ENCODE data around the gene R3HDM4.
A peak's percentile ranks its signal among the peaks of the same experiment; 100 is the strongest.
"Not testable (repeated sequence)": the region's sequence is repeated elsewhere in the genome, so short reads cannot be mapped to it uniquely, and the experiment has no call there.

Gene R3HDM4

DNA sequence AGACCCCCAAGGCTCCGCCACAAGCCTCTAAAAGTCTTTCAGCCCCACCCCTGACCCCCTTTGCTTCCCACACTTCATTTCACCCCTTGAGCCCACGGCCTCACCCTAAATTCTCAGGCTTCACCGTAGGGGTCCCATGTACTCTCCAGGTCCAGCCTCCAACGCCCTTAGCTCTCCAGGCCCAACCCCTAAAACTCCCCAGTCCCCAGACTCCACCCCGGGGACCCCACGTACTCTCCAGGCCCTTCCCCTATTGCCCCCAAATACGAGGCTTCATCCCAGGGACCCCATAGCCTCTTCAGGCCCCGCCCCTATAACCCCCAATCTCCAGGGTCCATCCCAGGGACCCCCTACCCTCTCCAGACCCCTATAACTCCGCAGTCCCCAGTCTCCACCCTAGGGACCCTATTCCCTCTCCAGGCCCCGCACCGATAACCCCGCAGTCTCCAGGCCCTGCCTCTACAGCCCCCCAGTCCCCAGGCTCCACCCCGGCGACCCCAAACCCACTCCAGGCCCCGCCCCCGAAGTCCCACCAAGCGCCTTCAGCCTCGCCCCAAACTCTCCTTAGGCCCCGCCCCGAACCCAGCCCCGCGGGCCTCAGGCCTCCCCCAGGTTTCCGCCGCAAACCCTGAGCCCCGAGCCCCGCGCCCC lies 20.7 kb downstream of the R3HDM4 start:
- DNase-seq (ENCODE audit: low spot score) = peak; percentile 76

DNA sequence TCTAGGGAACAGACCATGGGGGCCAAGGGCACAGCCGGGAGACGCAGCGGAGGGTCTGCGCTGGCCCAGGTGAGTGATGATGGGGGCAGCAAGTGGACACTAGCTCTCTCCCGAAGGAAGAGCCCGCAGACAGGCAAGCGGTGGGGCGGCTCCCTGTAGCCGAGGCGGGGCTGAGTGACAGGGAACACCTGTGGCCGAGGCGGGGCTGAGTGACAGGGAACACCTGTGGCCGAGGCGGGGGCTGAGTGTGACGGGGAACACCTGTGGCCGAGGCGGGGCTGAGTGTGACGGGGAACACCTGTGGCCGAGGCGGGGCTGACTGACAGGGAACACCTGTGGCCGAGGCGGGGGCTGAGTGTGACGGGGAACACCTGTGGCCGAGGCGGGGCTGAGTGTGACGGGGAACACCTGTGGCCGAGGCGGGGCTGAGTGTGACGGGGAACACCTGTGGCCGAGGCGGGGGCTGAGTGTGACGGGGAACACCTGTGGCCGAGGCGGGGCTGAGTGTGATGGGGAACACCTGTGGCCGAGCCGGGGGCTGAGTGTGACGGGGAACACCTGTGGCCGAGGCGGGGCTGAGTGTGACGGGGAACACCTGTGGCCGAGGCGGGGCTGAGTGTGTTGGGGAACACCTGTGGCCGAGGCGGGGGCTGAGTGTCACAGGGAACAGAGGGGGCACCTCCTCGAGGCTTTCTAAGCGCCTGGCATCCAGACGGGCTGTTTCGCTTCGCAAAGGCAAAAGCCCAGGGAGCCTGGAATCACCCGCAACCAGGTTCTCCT lies 21.4 kb downstream of the R3HDM4 start:
- DNase-seq (ENCODE audit: low spot score) = not testable (repeated sequence)

DNA sequence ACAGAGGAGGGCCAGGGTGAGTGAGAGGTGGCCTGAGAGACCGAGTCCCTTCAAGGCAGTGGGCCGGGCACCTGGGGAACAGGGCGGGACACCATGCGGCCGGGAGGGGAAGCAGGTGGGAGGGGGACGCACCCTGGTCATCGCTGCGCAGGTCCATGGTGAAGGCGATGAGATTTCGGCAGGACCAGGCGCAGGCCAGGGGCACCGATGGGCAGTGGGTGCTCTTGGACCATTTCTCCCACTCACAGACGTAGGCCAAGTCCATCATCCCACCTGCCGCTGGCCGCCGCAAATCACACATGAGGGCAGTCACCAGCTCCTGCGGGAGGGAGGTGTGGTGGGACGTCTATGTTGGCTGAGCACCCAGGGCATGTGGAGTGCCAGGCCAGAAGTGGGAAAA lies 22.2 kb downstream of the R3HDM4 start:
- no peak for DNase-seq (ENCODE audit: low spot score)

DNA sequence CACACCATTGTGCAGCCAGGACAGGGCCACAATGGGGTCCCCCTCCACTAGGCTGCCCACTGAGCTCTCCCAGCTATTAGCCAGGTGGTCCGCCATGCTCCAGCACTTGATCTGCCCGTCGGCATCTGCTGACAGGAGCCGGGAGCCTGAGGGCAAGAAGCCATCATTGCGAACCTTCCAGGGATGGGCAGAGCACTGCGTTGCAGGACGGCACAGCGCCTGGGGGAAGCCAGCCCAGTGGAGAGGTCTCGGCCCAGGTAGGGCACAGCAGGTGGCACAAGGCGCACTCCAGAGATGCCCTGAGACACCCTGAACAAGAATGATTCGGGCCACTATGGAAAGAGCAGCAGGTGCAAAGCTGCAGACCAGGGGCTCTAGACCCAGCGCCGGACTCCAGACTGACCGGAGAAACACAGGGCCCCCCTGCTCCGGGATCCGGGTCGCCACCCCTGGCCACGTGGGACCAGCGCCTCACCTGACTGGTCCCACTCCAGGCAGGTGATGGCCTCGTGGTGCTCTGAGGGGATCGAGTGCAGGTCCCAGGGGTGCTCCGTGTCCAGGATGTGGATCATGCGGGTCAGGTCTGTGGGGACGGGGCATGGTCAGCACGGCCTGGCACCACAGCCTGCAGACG lies 23.2 kb downstream of the R3HDM4 start:
- no peak for DNase-seq (ENCODE audit: low spot score)

DNA sequence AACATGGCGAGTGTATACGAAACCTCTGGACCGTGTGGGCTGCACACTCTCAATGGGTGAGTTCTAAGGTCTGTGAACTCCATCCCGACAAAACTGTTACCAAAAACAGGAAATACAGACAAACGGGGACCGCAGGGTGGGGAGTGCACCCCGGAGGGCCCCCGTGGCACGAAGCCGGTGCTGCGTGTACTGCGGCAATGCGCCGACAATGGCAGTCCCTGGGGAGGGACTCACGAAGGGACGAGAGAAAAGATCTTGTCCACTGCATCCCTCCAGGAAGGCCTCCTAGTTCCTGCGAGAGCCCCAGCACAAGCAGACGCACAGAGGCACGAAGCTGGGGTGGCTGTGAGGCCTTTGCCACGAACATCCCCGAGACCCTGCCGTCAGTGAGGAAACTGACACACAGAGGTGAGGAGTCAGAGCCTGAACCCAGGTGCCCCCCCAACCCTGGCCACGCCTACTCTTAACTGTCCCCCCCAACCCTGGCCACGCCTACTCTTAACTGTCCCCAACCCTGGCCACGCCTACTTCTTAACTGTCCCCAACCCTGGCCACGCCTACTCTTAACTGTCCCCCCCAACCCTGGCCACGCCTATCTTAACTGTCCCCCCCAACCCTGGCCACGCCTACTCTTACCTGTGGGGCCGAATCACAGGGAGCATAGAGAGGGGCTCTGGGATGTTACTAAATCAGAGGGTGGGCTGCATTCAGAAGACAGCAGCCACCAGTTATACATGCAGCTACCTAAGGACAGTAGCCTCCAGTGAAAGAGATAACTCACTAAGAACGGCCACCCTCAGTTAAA lies 24.2 kb downstream of the R3HDM4 start:
- no peak for DNase-seq (ENCODE audit: low spot score)

DNA sequence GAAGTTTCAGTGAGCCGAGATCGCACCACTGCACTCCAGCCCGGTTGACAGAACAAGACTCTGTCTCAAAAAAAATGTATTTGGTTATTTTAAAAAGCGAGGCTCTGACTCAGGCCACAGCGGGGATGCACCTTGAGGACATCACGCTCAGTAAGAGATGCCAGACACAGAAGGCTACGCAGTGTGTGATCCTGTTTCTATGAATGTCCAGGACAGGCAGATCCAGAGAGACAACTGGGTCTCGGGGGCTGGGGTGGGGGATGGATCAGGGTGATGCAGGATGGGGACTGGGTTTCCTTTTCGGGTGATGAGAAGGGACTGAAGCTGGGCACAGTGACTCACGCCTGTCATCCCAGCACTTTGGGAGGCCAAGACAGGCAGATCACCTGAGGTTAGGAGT lies 25.4 kb downstream of the R3HDM4 start:
- DNase-seq (ENCODE audit: low spot score) = no peak

DNA sequence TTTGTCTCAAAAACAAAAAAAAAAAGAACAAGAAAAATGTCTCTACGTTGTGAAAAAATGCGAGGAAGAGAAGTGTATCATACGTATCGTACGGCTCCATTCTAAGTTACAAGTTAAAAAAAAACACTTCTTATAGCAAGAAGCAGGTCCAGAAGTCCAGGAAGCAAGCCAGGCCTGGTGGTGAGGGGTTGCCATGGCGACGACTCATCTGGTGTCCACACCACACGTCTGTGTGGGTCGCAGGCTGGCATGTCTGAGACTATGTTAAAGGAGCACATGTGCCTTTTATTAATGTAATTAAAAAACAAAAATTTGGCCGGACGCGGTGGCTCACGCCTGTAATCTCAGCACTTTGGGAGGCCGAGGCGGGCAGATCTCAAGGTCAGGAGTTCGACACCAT lies 25.9 kb downstream of the R3HDM4 start:
- DNase-seq (ENCODE audit: low spot score) = no peak

DNA sequence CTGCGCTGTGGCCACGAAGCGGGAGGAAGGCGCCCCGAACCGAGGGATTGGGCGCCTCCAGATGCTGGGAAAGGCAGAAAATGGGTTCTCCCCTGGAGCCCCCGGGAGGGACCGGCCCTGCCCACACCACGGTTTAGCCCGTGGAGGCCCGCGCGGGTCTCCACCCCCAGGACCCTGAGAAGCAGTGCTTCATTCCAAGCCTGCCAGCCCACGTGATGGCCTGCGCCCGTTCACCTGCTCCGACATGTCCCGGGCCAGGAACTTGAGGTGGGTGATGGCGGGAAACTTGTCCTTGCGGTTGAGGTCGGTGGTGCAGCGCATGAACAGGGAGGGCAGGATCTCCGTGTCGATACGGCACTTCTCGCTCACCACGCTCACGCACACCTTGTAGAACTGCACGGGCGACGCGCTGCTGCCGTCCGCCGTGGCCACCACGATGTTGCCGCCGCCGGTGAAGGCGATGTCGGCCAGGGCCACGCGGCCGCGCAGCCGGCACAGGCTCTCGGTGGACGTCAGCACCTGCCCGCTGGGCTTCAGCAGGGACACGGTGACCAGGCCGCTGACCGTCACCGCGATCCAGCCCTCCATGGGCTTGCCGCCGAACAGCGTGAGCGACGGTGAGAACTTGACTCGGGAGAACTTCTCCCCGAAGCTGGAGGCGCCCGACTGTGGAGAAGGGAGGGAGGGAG lies 27.3 kb downstream of the R3HDM4 start:
- no peak for DNase-seq (ENCODE audit: low spot score)

DNA sequence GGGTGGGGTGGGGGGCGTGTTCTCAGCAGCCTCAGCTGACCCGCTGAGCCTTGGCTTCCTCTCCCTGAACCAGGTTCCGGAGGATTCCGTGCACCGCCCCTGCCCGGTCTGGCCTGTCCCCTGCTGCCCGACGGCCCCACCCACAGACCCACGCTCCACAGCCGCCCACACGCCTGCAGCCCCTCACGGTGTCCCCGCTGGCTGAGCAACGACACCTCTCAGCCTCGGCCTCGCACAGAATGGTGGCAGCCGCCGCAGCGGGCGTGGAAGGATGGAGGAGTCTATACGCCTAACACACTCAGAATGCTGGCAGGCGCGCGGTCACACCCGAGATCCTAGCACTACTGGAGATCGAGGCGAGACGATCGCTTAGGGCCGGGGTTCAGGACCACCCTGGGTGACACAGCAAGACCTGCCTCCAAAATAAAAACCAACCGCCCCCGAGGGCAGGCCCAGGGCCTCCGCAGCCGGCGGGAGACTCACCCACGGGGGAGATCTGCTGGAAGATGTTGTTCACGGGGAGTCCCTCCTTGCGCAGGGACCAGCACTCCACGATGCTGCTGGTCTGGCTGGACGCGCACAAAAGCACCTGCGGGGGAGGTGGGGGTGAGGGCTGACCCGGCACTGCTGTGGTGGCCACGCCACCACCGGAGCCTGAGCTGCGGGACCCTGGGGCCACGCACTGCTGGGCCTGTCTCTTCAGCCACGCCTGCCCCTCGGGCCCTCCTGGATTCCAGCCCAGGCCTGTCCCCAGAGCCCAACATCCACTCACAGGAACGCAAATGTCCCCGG lies 28.4 kb downstream of the R3HDM4 start:
- no peak for DNase-seq (ENCODE audit: low spot score)

DNA sequence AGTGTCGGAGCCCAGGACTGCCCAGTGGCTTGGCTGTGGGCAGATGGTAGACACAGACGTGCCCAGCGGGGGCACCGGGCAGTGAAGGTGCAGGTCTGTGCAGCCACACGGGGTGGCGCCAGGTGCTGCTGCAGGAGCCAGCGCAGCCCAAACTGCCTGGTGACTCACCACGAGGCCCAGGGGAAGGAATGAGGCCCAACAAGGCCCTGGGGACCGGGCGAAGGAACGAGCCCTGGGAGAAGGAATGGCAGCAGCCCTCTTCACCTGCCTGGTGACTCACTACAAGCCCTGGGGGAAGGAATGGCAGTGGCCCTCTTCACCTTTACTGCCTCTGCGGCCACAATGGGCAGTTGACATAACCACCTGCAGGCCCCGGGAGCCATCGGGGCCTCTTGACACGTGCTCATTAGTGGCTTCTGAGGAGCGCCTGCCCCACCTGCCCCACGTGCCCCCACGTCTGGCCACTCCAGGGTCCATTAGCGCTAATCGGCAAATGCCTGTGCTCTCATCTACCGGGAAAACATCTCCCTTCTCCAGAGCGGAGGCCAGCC lies 29.3 kb downstream of the R3HDM4 start:
- DNase-seq (ENCODE audit: low spot score) = no peak

DNA sequence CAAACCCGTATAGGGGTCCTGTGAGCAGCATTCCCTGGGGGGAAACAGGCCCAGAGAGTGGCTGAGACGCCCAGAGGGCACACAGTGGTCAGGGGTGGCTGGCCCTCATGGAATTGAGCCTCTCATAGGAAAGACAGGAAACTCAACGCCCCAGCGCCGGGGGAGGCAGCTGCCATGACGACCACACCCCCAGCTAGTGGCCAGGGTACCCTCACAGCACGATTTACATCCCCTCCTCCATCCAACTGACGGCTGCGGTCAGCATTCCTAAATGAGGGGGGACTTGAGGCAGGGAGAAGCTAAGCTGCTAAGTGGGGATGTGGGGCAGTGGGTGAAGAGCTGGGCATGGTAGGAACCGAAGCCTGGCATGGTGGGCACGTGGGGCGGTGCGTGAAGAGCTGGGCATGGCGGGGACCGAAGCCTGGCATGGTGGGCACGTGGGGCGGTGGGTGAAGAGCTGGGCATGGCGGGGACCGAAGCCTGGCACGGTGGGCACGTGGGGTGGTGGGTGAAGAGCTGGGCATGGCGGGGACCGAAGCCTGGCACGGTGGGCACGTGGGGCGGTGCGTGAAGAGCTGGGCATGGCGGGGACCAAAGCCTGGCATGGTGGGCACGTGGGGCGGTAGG lies 30.0 kb downstream of the R3HDM4 start:
- DNase-seq (ENCODE audit: low spot score) = no peak

DNA sequence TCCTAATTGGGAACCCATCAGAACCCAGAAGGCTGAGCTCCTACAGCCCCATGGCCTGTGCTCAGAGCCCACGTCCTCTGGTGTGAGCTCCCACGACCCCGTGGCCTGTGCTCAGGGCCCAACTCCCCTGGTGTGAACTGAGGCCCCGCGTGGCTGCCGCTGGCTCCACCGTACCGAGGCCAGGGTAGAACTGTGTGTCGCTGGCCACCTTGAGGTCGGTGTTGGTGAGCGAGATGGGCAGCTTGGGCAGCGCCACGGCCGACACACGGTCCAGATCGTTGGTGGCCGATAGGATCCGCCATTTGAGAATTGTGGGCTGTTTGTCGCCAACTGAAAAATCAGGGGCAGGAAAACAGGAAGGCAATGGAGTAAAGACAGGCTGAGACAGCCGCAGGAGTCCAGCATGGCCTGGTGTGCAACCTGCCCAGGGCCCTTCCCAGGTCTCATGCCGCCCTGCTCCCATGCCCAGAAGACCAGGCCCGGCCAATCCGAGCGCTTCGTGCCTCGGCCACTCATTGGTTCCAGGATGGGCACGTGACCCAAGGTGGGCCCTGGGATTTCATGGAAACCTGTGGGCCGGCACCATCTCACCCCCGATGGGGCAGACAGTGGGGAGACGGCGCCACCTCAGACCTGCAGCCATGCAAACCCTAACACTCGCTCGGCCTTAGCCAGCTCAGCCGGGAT lies 31.5 kb downstream of the R3HDM4 start:
- no peak for DNase-seq (ENCODE audit: low spot score)

DNA sequence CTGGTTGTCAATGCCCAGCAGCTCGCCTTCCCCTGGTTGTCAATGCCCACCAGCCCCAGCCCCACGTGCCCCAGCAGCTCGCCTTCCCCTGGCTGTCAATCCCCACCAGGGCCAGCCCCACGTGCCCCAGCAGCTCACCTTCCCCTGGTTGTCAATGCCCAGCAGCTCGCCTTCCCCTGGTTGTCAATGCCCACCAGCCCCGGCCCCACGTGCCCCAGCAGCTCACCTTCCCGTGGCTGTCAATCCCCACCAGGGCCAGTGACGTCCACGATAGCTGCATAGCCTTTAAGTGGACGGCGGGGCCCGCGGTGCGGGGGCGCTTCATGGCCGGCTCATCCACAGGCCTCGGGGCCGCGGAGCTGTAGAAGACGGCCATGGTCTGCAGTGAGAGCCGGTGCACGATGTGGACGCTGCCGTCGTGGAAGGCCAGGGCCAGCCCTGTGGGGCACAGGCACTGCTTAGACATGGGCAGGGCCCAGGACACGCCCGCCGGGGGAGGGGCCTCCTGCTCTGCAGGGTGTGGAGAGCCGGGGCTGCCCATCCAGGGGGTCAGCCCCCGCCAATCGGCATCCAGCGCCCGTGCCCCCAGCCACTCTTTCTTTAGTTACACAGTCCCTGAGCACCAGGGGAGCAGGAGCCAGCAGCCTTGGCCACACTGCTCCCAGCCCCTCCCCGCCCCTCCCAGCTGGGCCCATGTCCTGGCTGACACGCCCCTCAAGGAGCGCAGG lies 33.1 kb downstream of the R3HDM4 start:
- no peak for DNase-seq (ENCODE audit: low spot score)

DNA sequence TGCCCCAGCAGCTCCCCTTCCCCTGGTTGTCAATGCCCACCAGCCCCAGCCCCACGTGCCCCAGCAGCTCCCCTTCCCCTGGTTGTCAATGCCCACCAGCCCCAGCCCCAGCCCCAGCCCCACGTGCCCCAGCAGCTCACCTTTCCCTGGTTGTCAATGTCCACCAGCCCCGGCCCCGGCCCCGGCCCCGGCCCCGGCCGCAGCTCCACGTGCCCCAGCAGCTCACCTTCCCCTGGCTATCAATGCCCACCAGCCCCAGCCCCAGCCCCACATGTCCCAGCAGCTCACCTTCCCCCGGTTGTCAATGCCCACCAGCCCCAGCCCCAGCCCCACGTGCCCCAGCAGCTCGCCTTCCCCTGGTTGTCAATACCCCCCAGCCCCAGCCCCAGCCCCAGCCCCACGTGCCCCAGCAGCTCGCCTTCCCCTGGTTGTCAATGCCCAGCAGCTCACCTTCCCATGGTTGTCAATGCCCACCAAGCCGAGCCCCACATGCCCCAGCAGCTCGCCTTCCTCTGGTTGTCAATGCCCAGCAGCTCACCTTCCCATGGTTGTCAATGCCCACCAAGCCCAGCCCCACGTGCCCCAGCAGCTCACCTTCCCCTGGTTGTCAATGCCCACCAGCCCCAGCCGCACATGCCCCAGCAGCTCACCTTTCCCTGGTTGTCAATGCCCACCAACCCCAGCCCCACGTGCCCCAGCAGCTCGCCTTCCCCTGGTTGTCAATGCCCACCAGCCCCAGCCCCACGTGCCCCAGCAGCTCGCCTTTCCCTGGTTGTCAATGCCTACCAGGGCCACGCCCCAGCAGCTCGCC lies 34.1 kb downstream of the R3HDM4 start:
- DNase-seq (ENCODE audit: low spot score) = not testable (repeated sequence)

DNA sequence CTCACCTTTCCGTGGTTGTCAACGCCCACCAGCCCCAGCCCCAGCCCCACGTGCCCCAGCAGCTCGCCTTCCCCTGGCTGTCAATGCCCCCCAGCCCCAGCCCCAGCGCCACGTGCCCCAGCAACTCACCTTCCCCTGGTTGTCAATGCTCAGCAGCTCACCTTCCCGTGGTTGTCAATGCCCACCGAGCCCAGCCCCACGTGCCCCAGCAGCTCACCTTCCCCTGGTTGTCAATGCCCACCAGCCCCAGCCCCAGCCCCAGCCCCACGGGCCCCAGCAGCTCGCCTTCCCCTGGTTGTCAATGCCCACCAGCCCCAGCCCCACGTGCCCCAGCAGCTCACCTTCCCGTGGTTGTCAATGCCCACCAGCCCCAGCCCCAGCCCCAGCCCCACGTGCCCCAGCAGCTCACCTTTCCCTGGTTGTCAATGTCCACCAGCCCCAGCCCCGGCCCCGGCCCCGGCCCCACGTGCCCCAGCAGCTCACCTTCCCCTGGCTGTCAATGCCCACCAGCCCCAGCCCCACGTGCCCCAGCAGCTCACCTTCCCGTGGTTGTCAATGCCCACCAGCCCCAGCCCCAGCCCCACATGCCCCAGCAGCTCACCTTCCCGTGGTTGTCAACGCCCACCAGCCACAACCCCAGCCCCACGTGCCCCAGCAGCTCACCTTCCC lies 34.9 kb downstream of the R3HDM4 start:
- DNase-seq (ENCODE audit: low spot score) = not testable (repeated sequence)

DNA sequence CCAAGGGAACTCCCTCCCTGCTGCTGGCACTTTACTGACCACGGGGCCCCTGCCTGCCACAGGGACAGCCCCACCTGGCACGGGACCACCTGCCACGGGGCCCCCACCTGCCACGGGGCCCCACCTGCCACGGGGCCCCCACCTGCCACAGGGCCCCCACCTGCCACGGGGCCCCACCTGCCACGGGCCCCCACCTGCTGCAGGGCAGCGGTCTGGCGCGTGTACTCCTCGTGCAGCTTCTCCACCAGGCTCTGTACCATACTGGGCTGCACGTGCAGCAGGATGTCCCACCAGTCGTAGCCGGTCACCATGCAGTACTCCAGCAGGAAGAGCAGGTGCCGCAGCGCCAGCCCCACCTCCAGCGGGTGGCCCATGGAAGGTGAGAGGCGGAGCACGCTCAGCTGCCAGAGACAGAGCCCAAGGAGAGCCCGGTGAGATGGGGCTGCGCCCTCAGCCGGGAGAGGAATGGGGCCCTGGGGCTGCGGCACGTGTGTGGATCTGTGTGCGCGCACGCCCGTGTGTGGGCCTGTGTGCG lies 36.2 kb downstream of the R3HDM4 start:
- no peak for DNase-seq (ENCODE audit: low spot score)

DNA sequence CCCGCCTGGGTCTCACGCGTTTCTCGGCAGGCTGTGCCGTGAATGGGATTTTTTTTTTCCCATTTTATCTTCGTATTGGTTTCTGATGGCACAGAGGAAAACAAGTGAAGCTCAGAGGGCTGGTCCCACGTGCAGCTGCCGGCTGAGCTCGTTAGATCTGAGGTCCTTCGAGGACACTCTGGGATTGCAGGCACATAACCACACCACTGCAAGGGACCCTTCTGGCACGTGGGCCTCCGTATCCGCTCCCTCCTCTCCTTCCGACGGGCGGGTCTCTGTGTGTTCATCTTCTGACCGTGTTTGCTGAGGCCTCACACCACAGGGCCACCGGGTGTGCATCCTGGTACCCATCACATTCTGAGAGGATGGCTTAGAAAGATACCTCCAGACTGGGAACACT lies 36.9 kb downstream of the R3HDM4 start:
- no peak for DNase-seq (ENCODE audit: low spot score)
